HepG2 (cell line): Measurements from ENCODE around the gene TBRG1. TPM values are rescaled to one million over a fixed set of nuclear protein-coding genes. Genes with fewer than 3 reads are reported as not detected.

Experiments used
- ATAC-seq: fragments of 200-7000 bp; cut with Tn5 transposase; 3 replicates; pipeline ENCODE4 v1.9.1; 2020; ENCODE audit warnings: mild to moderate bottlenecking, moderate library complexity
- BruUV-seq: library from RNA; stranded (reverse); fragments of 400-500 nt; replicated peaks from 2 replicates; lab custom pipeline; 2021; lab: Mats Ljungman, UMichigan
- CTCF ChIA-PET: fragments of 300-600 bp; formaldehyde crosslinking; extraction: SDS; loops from one replicate; lab custom pipeline; 2021; ENCODE audit warnings: low total read pairs, inconsistent platforms, low intra/inter-chr PET ratio; lab: Yijun Ruan, JAX
- POLR2A ChIA-PET: fragments of 350-600 bp; sonication (Branson Sonifier 250); formaldehyde crosslinking; loops from one replicate; lab custom pipeline; 2020; ENCODE audit warnings: antibody characterized with exemption, inconsistent platforms; lab: Yijun Ruan, JAX
- DNase-seq: peaks from one replicate; pipeline ENCODE4 v3.0.0-alpha.2; 2015; ENCODE audit warnings: low spot score
- FAIRE-seq: peaks from 3 replicates; lab custom pipeline; 2011; peaks lifted over from hg19 to GRCh38; lab: Jason Lieb, UNC
- H2AFZ ChIP-seq: one replicate; pipeline ENCODE4 v1.6.1; 2011; ENCODE audit warnings: low read length, inconsistent platforms
- H3K27ac ChIP-seq: fragments of 300-600 bp; 3 replicates; pipeline ENCODE4 v1.8.0; 2011; ENCODE audit warnings: mixed run types, mild to moderate bottlenecking, mixed read lengths, low read length, inconsistent platforms; ENCODE audit not compliant: insufficient read depth; ENCODE audit errors: extremely low read length
- H3K27me3 ChIP-seq, 2 experiments: fragments of 200-600 bp in 1 of 2; 2 replicates in 1 of 2; 3 replicates in 1 of 2; pipeline versions ENCODE4 v1.6.0 to v1.8.0; 2011; ENCODE audit warnings: low read length in 2 of 2, mild to moderate bottlenecking in 2 of 2, moderate library complexity in 2 of 2, inconsistent platforms in 1 of 2; ENCODE audit not compliant: insufficient read depth in 2 of 2, control insufficient read depth in 1 of 2
- H3K36me3 ChIP-seq, 2 experiments: fragments of 200-600 bp in 1 of 2; replicated peaks in 1 of 2; 2 replicates in 1 of 2; 3 replicates in 1 of 2; pipeline versions ENCODE4 v1.5.1 to v1.8.0; 2011; ENCODE audit warnings: low read length in 2 of 2, inconsistent platforms in 1 of 2; ENCODE audit not compliant: insufficient read depth in 2 of 2, control insufficient read depth in 1 of 2
- H3K4me1 ChIP-seq: 2 replicates; pipeline ENCODE4 v1.5.1; 2012; ENCODE audit warnings: low read length, inconsistent platforms; ENCODE audit not compliant: insufficient read depth
- H3K4me2 ChIP-seq: 2 replicates; pipeline ENCODE4 v1.6.0; 2011; ENCODE audit warnings: low read depth, low read length, inconsistent platforms
- H3K4me3 ChIP-seq, 3 experiments: fragments of 200-600 bp in 1 of 3; sonication (generic), shearing (Covaris generic) in 1 of 3; replicated peaks in 1 of 3; 2 replicates each; pipeline ENCODE4 v1.5.1; 2011 to 2016; ENCODE audit warnings: low read length in 3 of 3, inconsistent platforms in 2 of 3, low read depth in 2 of 3, mild to moderate bottlenecking in 2 of 3, control low read depth in 1 of 3, mixed read lengths in 1 of 3; ENCODE audit not compliant: insufficient read depth in 1 of 3
- H3K79me2 ChIP-seq: one replicate; pipeline ENCODE4 v1.6.1; 2011; ENCODE audit warnings: low read length, inconsistent platforms; ENCODE audit not compliant: insufficient read depth
- H3K9ac ChIP-seq: 2 replicates; pipeline ENCODE4 v1.6.0; 2011; ENCODE audit warnings: mild to moderate bottlenecking, low read depth, low read length, inconsistent platforms; ENCODE audit not compliant: insufficient read depth
- H3K9me3 ChIP-seq: 2 replicates; pipeline ENCODE4 v1.5.1; 2012; ENCODE audit warnings: mild to moderate bottlenecking, low read length
- H4K20me1 ChIP-seq: 2 replicates; pipeline ENCODE4 v1.6.0; 2011; ENCODE audit warnings: inconsistent platforms, mild to moderate bottlenecking, low read length, moderate library complexity; ENCODE audit not compliant: insufficient read depth
- DMAP1 ChIP-seq: IDR thresholded peaks from 2 replicates; pipeline ENCODE4 v1.6.1; 2016
- E2F1 ChIP-seq: sonication (generic); formaldehyde crosslinking; IDR thresholded peaks from 2 replicates; pipeline ENCODE4 v1.5.0; 2020; ENCODE audit warnings: missing genetic modification reagents
- HHEX ChIP-seq: IDR thresholded peaks from 2 replicates; pipeline ENCODE4 v1.6.1; 2016; ENCODE audit warnings: control low read depth
- JDP2 ChIP-seq: sonication (generic); formaldehyde crosslinking; IDR thresholded peaks from 2 replicates; pipeline ENCODE4 v1.8.1; 2022; ENCODE audit warnings: missing genetic modification reagents, borderline replicate concordance
- KLF13 ChIP-seq: sonication (generic); formaldehyde crosslinking; IDR thresholded peaks from 2 replicates; pipeline ENCODE4 v1.4.0; 2020; ENCODE audit warnings: mild to moderate bottlenecking, missing genetic modification reagents
- STAG1 ChIP-seq: sonication (generic); formaldehyde crosslinking; IDR thresholded peaks from 2 replicates; pipeline ENCODE4 v1.4.0; 2020; ENCODE audit warnings: missing genetic modification reagents
- WGBS: methylation state at CpG from one replicate; pipeline ENCODE4 v1.1.6; 2017; ENCODE audit warnings: low lambda C conversion rate; 5-methylcytosine and 5-hydroxymethylcytosine counted together
- in situ Hi-C: cut with HindIII; loops from 2 replicates; pipeline ENCODE4 v1.10.0; 2017; ENCODE audit warnings: low pct_unique_long_range_greater_than_20kb; ENCODE audit not compliant: extremely low pct_ligation_motif_present
- intact Hi-C: fragments of 100-400 bp; cut with micrococcal nuclease; formaldehyde crosslinking; loops from one replicate; pipeline ENCODE4 v1.10.0; 2022; ENCODE audit not compliant: unreplicated experiment
- polyA plus RNA-seq, 8 experiments: library from polyadenylated mRNA; depleted of rRNA in 3 of 8; stranded (reverse) in 7 of 8; unstranded in 1 of 8; fragments of >200 nt; fragmentation: Illumina TruSeq in 4 of 8; extraction: Trizol in 4 of 8; gene quantifications; 2 replicates each; pipeline versions ENCODE4 v1.2.1 to v1.2.3, GENCODE V29; 2011 to 2016; ENCODE audit warnings: low read depth in 4 of 8, missing spikeins in 1 of 8, mixed read lengths in 1 of 8; ENCODE audit not compliant: insufficient read depth in 1 of 8
- total RNA-seq, 5 experiments: library from RNA; depleted of rRNA; stranded (reverse); fragments of >200 nt; fragmentation: Illumina TruSeq; extraction: Trizol; gene quantifications; 2 replicates each; pipeline ENCODE4 v1.2.3, GENCODE V29; 2016; ENCODE audit warnings: low read depth in 1 of 5
- TF ChIP-seq, protein P1 (sequence below): sonication (generic); formaldehyde crosslinking; IDR thresholded peaks from 2 replicates; pipeline ENCODE4 v1.4.0; 2020; ENCODE audit warnings: mild to moderate bottlenecking, missing genetic modification reagents
- TF ChIP-seq, protein P2 (sequence below): sonication (generic); formaldehyde crosslinking; IDR thresholded peaks from 2 replicates; pipeline ENCODE4 v1.5.1; 2020; ENCODE audit warnings: missing genetic modification reagents, mild to moderate bottlenecking, borderline replicate concordance

Gene TBRG1
- total and polyA plus RNA-seq, 2 of the 13 experiments (the other 11 are each of a cell fraction or from before 2014, with no cell fraction given), result 21.7 to 25.6 TPM

- Histone ChIP-seq H3K4me3 (no peak within 1 kb of the TSS), H3K27ac (no peak within 1 kb of the TSS), H3K9me3 (no peaks in the 10 kb centered on the region), H4K20me1 (no peaks in the 10 kb centered on the region), H3K27me3 (peaks cover 0 to 16% of the 10 kb centered on the region in 2 experiments; a peak in 2 of 5 replicates), H3K36me3 (no peaks in the 10 kb centered on the region)
- intact Hi-C loops (no loop called here), in situ Hi-C loops (no loop called here)
- FAIRE-seq (no peak), DNase-seq (no peak)
- POLR2A ChIA-PET, result no interaction called here
- no peak for TF ChIP-seq KLF13 (CRISPR knock-in tag)
- no peak for TF ChIP-seq DMAP1 (CRISPR knock-in tag)
- no peak for TF ChIP-seq E2F1 (CRISPR knock-in tag)
- no peak for TF ChIP-seq JDP2 (CRISPR knock-in tag)
- TF ChIP-seq HHEX (CRISPR knock-in tag), result no peak
- TF ChIP-seq, protein P1, sequence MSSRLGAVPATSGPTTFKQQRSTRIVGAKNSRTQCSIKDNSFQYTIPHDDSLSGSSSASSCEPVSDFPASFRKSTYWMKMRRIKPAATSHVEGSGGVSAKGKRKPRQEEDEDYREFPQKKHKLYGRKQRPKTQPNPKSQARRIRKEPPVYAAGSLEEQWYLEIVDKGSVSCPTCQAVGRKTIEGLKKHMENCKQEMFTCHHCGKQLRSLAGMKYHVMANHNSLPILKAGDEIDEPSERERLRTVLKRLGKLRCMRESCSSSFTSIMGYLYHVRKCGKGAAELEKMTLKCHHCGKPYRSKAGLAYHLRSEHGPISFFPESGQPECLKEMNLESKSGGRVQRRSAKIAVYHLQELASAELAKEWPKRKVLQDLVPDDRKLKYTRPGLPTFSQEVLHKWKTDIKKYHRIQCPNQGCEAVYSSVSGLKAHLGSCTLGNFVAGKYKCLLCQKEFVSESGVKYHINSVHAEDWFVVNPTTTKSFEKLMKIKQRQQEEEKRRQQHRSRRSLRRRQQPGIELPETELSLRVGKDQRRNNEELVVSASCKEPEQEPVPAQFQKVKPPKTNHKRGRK (CRISPR knock-in tag), result no peak
- no peak for TF ChIP-seq STAG1 (CRISPR knock-in tag)
- TF ChIP-seq, protein P2, sequence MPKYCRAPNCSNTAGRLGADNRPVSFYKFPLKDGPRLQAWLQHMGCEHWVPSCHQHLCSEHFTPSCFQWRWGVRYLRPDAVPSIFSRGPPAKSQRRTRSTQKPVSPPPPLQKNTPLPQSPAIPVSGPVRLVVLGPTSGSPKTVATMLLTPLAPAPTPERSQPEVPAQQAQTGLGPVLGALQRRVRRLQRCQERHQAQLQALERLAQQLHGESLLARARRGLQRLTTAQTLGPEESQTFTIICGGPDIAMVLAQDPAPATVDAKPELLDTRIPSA (CRISPR knock-in tag), result no peak
- TF ChIP-seq, all 625 proteins: peak for 0
- BruUV-seq, result no TSS peak
- Histone ChIP-seq H2AFZ (no peak within 1 kb of the TSS), H3K9ac (no peak within 1 kb of the TSS), H3K4me1 (no peaks in the 10 kb centered on the region), H3K79me2 (no peaks in the 10 kb centered on the region), H3K4me2 (no peak within 1 kb of the TSS)
- ATAC-seq, result no peak
- CTCF ChIA-PET, result no interaction called here
- WGBS, result 0% methylated on average over 1 of the region's 5 CpGs
These were observed 11.6 kb upstream of the TBRG1 start, which contains the start of gene PANX3 for GRCh38 chr11:124611064-124611463. PANX3 (plus strand) TSS chr11:124611428; CDS start chr11:124611557, 129 bp downstream.
